IMR-90 (cell line): ENCODE measurements around the gene OR51T1. TPM values are rescaled to one million over a fixed set of nuclear protein-coding genes. Genes with fewer than 3 reads are reported as not detected.

ENCODE experiments used
- ATAC-seq: fragments of 200-7000 bp; cut with Tn5 transposase; 2 replicates; pipeline ENCODE4 v1.9.1; 2020; ENCODE audit warnings: low read depth, mild to moderate bottlenecking, moderate library complexity
- BruUV-seq: library from RNA; stranded (reverse); fragments of 400-500 nt; replicated peaks from 2 replicates; lab custom pipeline; 2021; lab: Mats Ljungman, UMichigan
- CTCF ChIA-PET: fragments of 300-600 bp; formaldehyde crosslinking; extraction: SDS; loops from one replicate; lab custom pipeline; 2021; ENCODE audit warnings: antibody characterized with exemption; lab: Yijun Ruan, JAX
- POLR2A ChIA-PET: fragments of 300-600 bp; sonication (Branson Sonifier 250); formaldehyde crosslinking; loops from one replicate; lab custom pipeline; 2022; ENCODE audit warnings: antibody characterized with exemption; ENCODE audit not compliant: unreplicated experiment; lab: Charles Lee
- DNase-seq: peaks from one replicate; pipeline ENCODE4 v3.0.0; 2013
- H2AFZ ChIP-seq: replicated peaks from 2 replicates; pipeline ENCODE3; 2013; ENCODE audit warnings: low read length, mild to moderate bottlenecking; ENCODE audit not compliant: poor library complexity
- H2AK5ac ChIP-seq: 2 replicates; pipeline ENCODE4 v1.6.1; 2013; ENCODE audit warnings: low read depth, low read length, inconsistent platforms
- H2AK9ac ChIP-seq: replicated peaks from 2 replicates; pipeline ENCODE3; 2013; ENCODE audit warnings: mild to moderate bottlenecking, low read depth, low read length, moderate library complexity; ENCODE audit not compliant: poor library complexity
- H2BK120ac ChIP-seq: 2 replicates; pipeline ENCODE4 v1.6.1; 2013; ENCODE audit warnings: low read depth, low read length, inconsistent platforms
- H2BK15ac ChIP-seq: 3 replicates; pipeline ENCODE4 v1.6.1; 2013; ENCODE audit warnings: low read depth, low read length, inconsistent platforms
- H2BK20ac ChIP-seq: 2 replicates; pipeline ENCODE4 v1.6.1; 2013; ENCODE audit warnings: low read depth, mild to moderate bottlenecking, inconsistent platforms, low read length, moderate library complexity
- H2BK5ac ChIP-seq: 2 replicates; pipeline ENCODE4 v1.6.1; 2013; ENCODE audit warnings: mild to moderate bottlenecking, low read depth, low read length, inconsistent platforms; ENCODE audit not compliant: poor library complexity, severe bottlenecking
- H3K14ac ChIP-seq: replicated peaks from 2 replicates; pipeline ENCODE4 v1.6.1; 2013; ENCODE audit warnings: low read depth, low read length, inconsistent platforms
- H3K18ac ChIP-seq: 2 replicates; pipeline ENCODE4 v1.6.1; 2013; ENCODE audit warnings: low read depth, low read length, control low read depth
- H3K23ac ChIP-seq: 2 replicates; pipeline ENCODE4 v1.6.1; 2013; ENCODE audit warnings: low read depth, low read length, inconsistent platforms
- H3K27ac ChIP-seq: 2 replicates; pipeline ENCODE4 v1.5.1; 2013; ENCODE audit warnings: mild to moderate bottlenecking, control low read depth, low read length; ENCODE audit not compliant: insufficient read depth
- H3K27me3 ChIP-seq: 2 replicates; pipeline ENCODE4 v1.6.1; 2013; ENCODE audit warnings: low read length; ENCODE audit not compliant: control insufficient read depth, insufficient read depth
- H3K36me3 ChIP-seq: 2 replicates; pipeline ENCODE4 v1.6.1; 2013; ENCODE audit warnings: low read length, mixed read lengths; ENCODE audit not compliant: control insufficient read depth, insufficient read depth
- H3K4ac ChIP-seq: 2 replicates; pipeline ENCODE4 v1.6.1; 2013; ENCODE audit warnings: low read depth, low read length, inconsistent platforms
- H3K4me1 ChIP-seq: 2 replicates; pipeline ENCODE4 v1.6.1; 2013; ENCODE audit warnings: low read length, mixed read lengths; ENCODE audit not compliant: control insufficient read depth, insufficient read depth
- H3K4me2 ChIP-seq: 2 replicates; pipeline ENCODE4 v1.6.1; 2013; ENCODE audit warnings: low read depth, mild to moderate bottlenecking, control low read depth, low read length, moderate library complexity
- H3K4me3 ChIP-seq: 2 replicates; pipeline ENCODE4 v1.5.1; 2013; ENCODE audit warnings: low read depth, mild to moderate bottlenecking, control low read depth, low read length, moderate library complexity; ENCODE audit not compliant: insufficient read depth
- H3K56ac ChIP-seq: 2 replicates; pipeline ENCODE4 v1.6.1; 2013; ENCODE audit warnings: low read length, inconsistent platforms; ENCODE audit not compliant: insufficient read depth; ENCODE audit errors: extremely low read depth
- H3K79me1 ChIP-seq, 2 experiments: 2 replicates each; pipeline ENCODE4 v1.6.1; 2013; ENCODE audit warnings: low read length in 2 of 2, inconsistent platforms in 1 of 2, low read depth in 1 of 2
- H3K9ac ChIP-seq: 2 replicates; pipeline ENCODE4 v1.6.1; 2013; ENCODE audit warnings: low read depth, low read length, control low read depth
- H3K9me1 ChIP-seq: 2 replicates; pipeline ENCODE4 v1.6.1; 2013; ENCODE audit warnings: low read length, inconsistent platforms; ENCODE audit not compliant: insufficient read depth
- H3K9me3 ChIP-seq: 2 replicates; pipeline ENCODE4 v1.6.1; 2013; ENCODE audit warnings: low read length; ENCODE audit not compliant: control insufficient read depth, insufficient read depth
- H4K20me1 ChIP-seq: 2 replicates; pipeline ENCODE4 v1.6.1; 2013; ENCODE audit warnings: low read length, inconsistent platforms; ENCODE audit not compliant: insufficient read depth
- H4K5ac ChIP-seq: 2 replicates; pipeline ENCODE4 v1.6.1; 2013; ENCODE audit warnings: mild to moderate bottlenecking, low read depth, low read length, control low read depth
- H4K8ac ChIP-seq, 2 experiments: 2 replicates each; pipeline ENCODE4 v1.6.1; 2013; ENCODE audit warnings: low read depth in 2 of 2, low read length in 2 of 2, control low read depth in 1 of 2, inconsistent platforms in 1 of 2
- H4K91ac ChIP-seq: 2 replicates; pipeline ENCODE4 v1.6.1; 2013; ENCODE audit warnings: low read depth, low read length, inconsistent platforms; ENCODE audit not compliant: insufficient read depth
- CEBPB ChIP-seq: IDR thresholded peaks from 2 replicates; pipeline ENCODE4 v1.6.1; 2012; ENCODE audit warnings: low read depth, low read length, improper control_type of control experiment
- CTCF ChIP-seq: conservative IDR thresholded peaks from 2 replicates; pipeline ENCODE4 v1.5.1; 2012; ENCODE audit warnings: mild to moderate bottlenecking, low read depth, low read length, improper control_type of control experiment
- ELK1 ChIP-seq: fragments of 150-350 bp; IDR thresholded peaks from 2 replicates; pipeline ENCODE4 v1.6.1; 2016; ENCODE audit warnings: low read depth, mild to moderate bottlenecking, low read length, moderate library complexity, borderline replicate concordance
- FOS ChIP-seq: fragments of 150-350 bp; IDR thresholded peaks from 2 replicates; pipeline ENCODE4 v1.6.1; 2016; ENCODE audit warnings: low read depth, low read length
- WGBS, 2 experiments: methylation state at CpG; one replicate each; pipeline versions ENCODE4 v1.1.5 to v1.1.7; 2013; ENCODE audit warnings: missing lambda C conversion rate in 2 of 2; ENCODE audit not compliant: insufficient read length in 1 of 2; ENCODE audit errors: extremely low coverage in 2 of 2; 5-methylcytosine and 5-hydroxymethylcytosine counted together
- dilution Hi-C: fragments of 300-500 bp; cut with HindIII; formaldehyde crosslinking; loops from one replicate; pipeline ENCODE4 v1.14.3; 2018; ENCODE audit warnings: low sequenced_read_pairs; ENCODE audit not compliant: unreplicated experiment
- in situ Hi-C: fragments of 300-500 bp; cut with MboI; formaldehyde crosslinking; loops from 3 replicates; pipeline ENCODE4 v1.14.3; 2019; ENCODE audit warnings: low sequenced_read_pairs, inconsistent platforms, mixed read lengths
- intact Hi-C: fragments of 100-400 bp; cut with micrococcal nuclease; formaldehyde crosslinking; loops from 2 replicates; pipeline ENCODE4 v1.10.0; 2022
- polyA plus RNA-seq, 3 experiments: library from polyadenylated mRNA; depleted of rRNA; stranded (reverse); fragments of >200 nt; gene quantifications; 2 replicates each; pipeline ENCODE4 v1.2.3, GENCODE V29; 2012; ENCODE audit warnings: low replicate concordance in 1 of 3
- total RNA-seq: library from RNA; depleted of rRNA; stranded (reverse); fragments of >200 nt; gene quantifications from 2 replicates; pipeline ENCODE4 v1.2.3, GENCODE V29; 2012

OR51T1 gene
- total and polyA plus RNA-seq, 2 of the 4 experiments (the other 2 are of a cell fraction), result not detected

- TF ChIP-seq CEBPB (0 out of 2 replicates have a peak, but pooled peaks have one; percentile 19), CTCF (no peak), FOS (peak; percentile 70; the same call in 1 of the 2 replicates), ELK1 (no peak)
- no peak overlapping the region for H3K4me3 ChIP-seq
- peak overlapping the region; percentile 50 for H2BK5ac ChIP-seq
- H3K4me1 ChIP-seq, result no peaks in the 10 kb centered on the region; the same call in 1 of the 2 replicates
- no peaks in the 10 kb centered on the region for H3K79me1 ChIP-seq
- peak; percentile 90 for ATAC-seq
- H4K8ac ChIP-seq, result no peak overlapping the region
- H3K36me3 ChIP-seq, result no peaks in the 10 kb centered on the region
- H3K18ac ChIP-seq, result peak overlapping the region; percentile 18; the same call in 1 of the 2 replicates
- intact Hi-C loops (no loop called here), dilution Hi-C loops (no loop called here), in situ Hi-C loops (no loop called here)
- no peak overlapping the region; the same call in 1 of the 2 replicates for H3K4me2 ChIP-seq
- POLR2A ChIA-PET, result no interaction called here
- H3K9ac ChIP-seq, result no peak overlapping the region
- H2BK120ac ChIP-seq, result peak overlapping the region; percentile 36; the same call in 1 of the 2 replicates
- H4K20me1 ChIP-seq, result no peaks in the 10 kb centered on the region
- H2BK15ac ChIP-seq, result peak overlapping the region; percentile 21; the same call in 1 of the 3 replicates
- H3K27me3 ChIP-seq, result no peaks in the 10 kb centered on the region
- no peaks in the 10 kb centered on the region for H3K9me1 ChIP-seq
- H3K14ac ChIP-seq, result no peak overlapping the region
- no peak overlapping the region for H3K23ac ChIP-seq
- H3K9me3 ChIP-seq, result no peaks in the 10 kb centered on the region
- no peak overlapping the region for H2AK9ac ChIP-seq
- no CpG with 5 or more reads among the region's 1 CpG for WGBS, 2 experiments
- no TSS peak for BruUV-seq
- H2AFZ ChIP-seq, result no peak overlapping the region
- H4K91ac ChIP-seq, result no peak overlapping the region
- no peak overlapping the region for H4K5ac ChIP-seq
- peak overlapping the region; percentile 60; the same call in 1 of the 2 replicates for H2AK5ac ChIP-seq
- DNase-seq, result peak; percentile 93
- CTCF ChIA-PET, result interaction anchor here (0.7 to 1.1 kb wide), 2 partner anchors 21 to 255 kb away, joined by 3 read pairs; partner anchors contain the start of gene OR51D1
- H3K27ac ChIP-seq, result no peak overlapping the region
- no peak overlapping the region for H3K56ac ChIP-seq
- peak overlapping the region; percentile 27 for H2BK20ac ChIP-seq
- no peak overlapping the region for H3K4ac ChIP-seq
These were observed 10.4 kb downstream of the OR51T1 start for GRCh38 chr11:4891996-4892640.
